T-helper 17 cell (primary cell): Measurements from ENCODE around the gene TTLL1. TPM values are rescaled to one million over a fixed set of nuclear protein-coding genes. Genes with fewer than 3 reads are reported as not detected.
"Not testable (repeated sequence)": the region's sequence is repeated elsewhere in the genome, so short reads cannot be mapped to it uniquely, and the experiment has no call there.

ENCODE experiments used
- ATAC-seq: fragments of 150-1000 bp; cut with Tn5 transposase; 2 replicates; pipeline ENCODE4 v1.10.0; 2021; ENCODE audit warnings: mild to moderate bottlenecking, moderate library complexity
- DNase-seq, 3 donors: peaks; one replicate each; pipeline versions ENCODE4 v3.0.0 to v3.0.0-alpha.2; 2020 to 2021
- H3K9me3 ChIP-seq: one replicate; pipeline ENCODE4 v1.7.0; 2013; ENCODE audit warnings: low read length, mild to moderate bottlenecking; ENCODE audit not compliant: control insufficient read depth, poor library complexity, severe bottlenecking
- H3K27ac Mint-ChIP-seq: one replicate; pipeline ENCODE4 v1.8.0; 2022; ENCODE audit warnings: mild to moderate bottlenecking, moderate library complexity, mixed read lengths
- H3K27me3 Mint-ChIP-seq: one replicate; pipeline ENCODE4 v1.8.0; 2022; ENCODE audit warnings: mixed read lengths
- H3K36me3 Mint-ChIP-seq: one replicate; pipeline ENCODE4 v1.8.0; 2022; ENCODE audit warnings: low read depth, mixed read lengths
- H3K4me1 Mint-ChIP-seq: one replicate; pipeline ENCODE4 v1.8.0; 2022; ENCODE audit warnings: mild to moderate bottlenecking, mixed read lengths
- H3K4me3 Mint-ChIP-seq: one replicate; pipeline ENCODE4 v1.8.0; 2022; ENCODE audit warnings: mild to moderate bottlenecking, moderate library complexity, mixed read lengths
- total RNA-seq, 4 donors: library from RNA in 2 of 4; stranded (reverse) in 2 of 4; gene quantifications; one replicate each; pipeline ENCODE4 v1.2.3 and lab custom pipeline; 2022 to 2026

The TTLL1 gene
- total RNA-seq, 2 donors from 2014 or later: 3.3 to 5.9 TPM

GRCh38 chr22:42996646-42997365 lies 92.4 kb downstream of the TTLL1 start:
- H3K27ac Mint-ChIP-seq: peak overlapping the region; percentile 60
- no peaks in the 10 kb centered on the region for H3K27me3 Mint-ChIP-seq
- H3K36me3 Mint-ChIP-seq: peaks cover 3% of the 10 kb centered on the region
- no peak overlapping the region for H3K4me3 Mint-ChIP-seq
- DNase-seq: no peak
- no peak for ATAC-seq
- peaks cover 46% of the 10 kb centered on the region for H3K4me1 Mint-ChIP-seq
- no peaks in the 10 kb centered on the region for H3K9me3 ChIP-seq

GRCh38 chr22:42995654-42996053 lies 93.5 kb downstream of the TTLL1 start:
- not testable (repeated sequence) for H3K27me3 Mint-ChIP-seq, H3K9me3 ChIP-seq, ATAC-seq, H3K27ac Mint-ChIP-seq, DNase-seq, H3K36me3 Mint-ChIP-seq, H3K4me3 Mint-ChIP-seq
- peaks cover 34% of the 10 kb centered on the region for H3K4me1 Mint-ChIP-seq

GRCh38 chr22:42994917-42995562 lies 94.2 kb downstream of the TTLL1 start:
- Mint-ChIP-seq H3K27me3 (no peaks in the 10 kb centered on the region), H3K4me3 (no peak overlapping the region), H3K27ac (no peak overlapping the region), H3K4me1 (peaks cover 34% of the 10 kb centered on the region), H3K36me3 (peaks cover 3% of the 10 kb centered on the region)
- ATAC-seq (peak; percentile 45), DNase-seq (no peak)
- no peaks in the 10 kb centered on the region for H3K9me3 ChIP-seq

- H3K9me3 ChIP-seq: no peaks in the 10 kb centered on the region
- ATAC-seq (no peak), DNase-seq (no peak)
- peaks cover 3% of the 10 kb centered on the region for H3K36me3 Mint-ChIP-seq
- H3K4me3 Mint-ChIP-seq: no peak overlapping the region
- H3K27ac Mint-ChIP-seq: no peak overlapping the region
- H3K4me1 Mint-ChIP-seq: peaks cover 34% of the 10 kb centered on the region
- no peaks in the 10 kb centered on the region for H3K27me3 Mint-ChIP-seq
Observed at GRCh38 chr22:42994276-42994916, 94.8 kb downstream of the TTLL1 start.

GRCh38 chr22:42993651-42994275 lies 95.4 kb downstream of the TTLL1 start:
- DNase-seq (no peak), ATAC-seq (no peak)
- H3K4me1 Mint-ChIP-seq: peaks cover 29% of the 10 kb centered on the region
- no peak overlapping the region for H3K4me3 Mint-ChIP-seq
- H3K36me3 Mint-ChIP-seq: peaks cover 3% of the 10 kb centered on the region
- H3K27ac Mint-ChIP-seq: no peak overlapping the region
- H3K27me3 Mint-ChIP-seq: no peaks in the 10 kb centered on the region
- H3K9me3 ChIP-seq: no peaks in the 10 kb centered on the region

- H3K36me3 Mint-ChIP-seq: peaks cover 3% of the 10 kb centered on the region
- no peak for DNase-seq
Observed at GRCh38 chr22:42992886-42993479, 96.2 kb downstream of the TTLL1 start.

GRCh38 chr22:42992092-42992491 lies 97.1 kb downstream of the TTLL1 start:
- H3K27me3 Mint-ChIP-seq: no peaks in the 10 kb centered on the region
- H3K27ac Mint-ChIP-seq: no peak overlapping the region
- DNase-seq: no peak
- peaks cover 17% of the 10 kb centered on the region for H3K4me1 Mint-ChIP-seq
- no peak for ATAC-seq
- H3K9me3 ChIP-seq: no peaks in the 10 kb centered on the region
- H3K4me3 Mint-ChIP-seq: no peak overlapping the region
- peaks cover 3% of the 10 kb centered on the region for H3K36me3 Mint-ChIP-seq

More at GRCh38 chr22:42992886-42993479, 96.2 kb downstream of the TTLL1 start:
- H3K27me3 Mint-ChIP-seq: no peaks in the 10 kb centered on the region
- H3K27ac Mint-ChIP-seq: no peak overlapping the region
- no peak for ATAC-seq
- peaks cover 23% of the 10 kb centered on the region for H3K4me1 Mint-ChIP-seq
- H3K4me3 Mint-ChIP-seq: no peak overlapping the region
- H3K9me3 ChIP-seq: no peaks in the 10 kb centered on the region

- DNase-seq: no peak
- H3K36me3 Mint-ChIP-seq: peaks cover 3% of the 10 kb centered on the region
- H3K4me1 Mint-ChIP-seq: peaks cover 21% of the 10 kb centered on the region
- no peaks in the 10 kb centered on the region for H3K27me3 Mint-ChIP-seq
- no peaks in the 10 kb centered on the region for H3K9me3 ChIP-seq
- no peak overlapping the region for H3K4me3 Mint-ChIP-seq
- no peak overlapping the region for H3K27ac Mint-ChIP-seq
- ATAC-seq: no peak
Observed at GRCh38 chr22:42991010-42991651, 98.1 kb downstream of the TTLL1 start.

- peaks cover 26% of the 10 kb centered on the region for H3K4me1 Mint-ChIP-seq
- H3K27ac Mint-ChIP-seq: no peak overlapping the region
- no peak overlapping the region for H3K4me3 Mint-ChIP-seq
- no peaks in the 10 kb centered on the region for H3K9me3 ChIP-seq
- H3K36me3 Mint-ChIP-seq: peaks cover 3% of the 10 kb centered on the region
- ATAC-seq (no peak), DNase-seq (no peak)
- no peaks in the 10 kb centered on the region for H3K27me3 Mint-ChIP-seq
Observed at GRCh38 chr22:42990131-42990838, 98.9 kb downstream of the TTLL1 start.

Other genes with a start within 250 kb of the TTLL1 start
- gene ARFGAP3, start 232.1 kb downstream of the TTLL1 start, total RNA-seq: 10 to 100 TPM; 32.1 to 39.7 TPM
- gene PACSIN2, start 74.2 kb downstream of the TTLL1 start, total RNA-seq: 10 to 100 TPM; 36.8 to 61.3 TPM
- gene BIK, start 21.4 kb upstream of the TTLL1 start, total RNA-seq: 1 to 10 TPM; 2.3 to 3.8 TPM
- 10 to 100 TPM; 16.5 to 19.2 TPM for gene MCAT, start 54.0 kb upstream of the TTLL1 start, total RNA-seq
- 10 to 100 TPM; 74.1 to 89.1 TPM for gene TSPO, start 62.2 kb upstream of the TTLL1 start, total RNA-seq
- gene TTLL12, start 97.7 kb upstream of the TTLL1 start, total RNA-seq: 10 to 100 TPM; 12.8 to 17.8 TPM